Epidermal melanocyte (primary cell): Measurements from ENCODE around the gene DEFB125.
"Not testable (repeated sequence)": the region's sequence is repeated elsewhere in the genome, so short reads cannot be mapped to it uniquely, and the experiment has no call there.

Source experiments
- DNase-seq: peaks from one replicate; pipeline ENCODE4 v3.0.0; 2011; ENCODE audit warnings: low spot score; ENCODE audit not compliant: insufficient read length

DEFB125 gene

GRCh38 chr20:87401-87800, at the start of gene DEFB125:
TSS of gene DEFB125 (plus strand) at chr20:87672. CDS start at chr20:87710, 38 bp downstream.
- no peak for DNase-seq

- no peak for DNase-seq
These were observed 27.2 kb upstream of the DEFB125 start for GRCh38 chr20:60035-60918.

- DNase-seq, result no peak
These were observed 26.2 kb upstream of the DEFB125 start for GRCh38 chr20:61230-61629.

GRCh38 chr20:61757-62156, 25.7 kb upstream of the DEFB125 start:
- DNase-seq, result no peak

- DNase-seq, result no peak
These were observed 25.0 kb upstream of the DEFB125 start for GRCh38 chr20:62487-62886.

- DNase-seq, result no peak
These were observed 23.4 kb upstream of the DEFB125 start for GRCh38 chr20:64026-64603.

GRCh38 chr20:64766-65322, 22.6 kb upstream of the DEFB125 start:
- no peak for DNase-seq

- DNase-seq, result no peak
These were observed 10.2 kb upstream of the DEFB125 start for GRCh38 chr20:77231-77630.

GRCh38 chr20:78338-78737, 9.1 kb upstream of the DEFB125 start:
- DNase-seq, result no peak

GRCh38 chr20:79565-79964, 7.9 kb upstream of the DEFB125 start:
- no peak for DNase-seq

- DNase-seq, result no peak
These were observed 3.2 kb downstream of the DEFB125 start for GRCh38 chr20:90651-91050.

- DNase-seq, result no peak
These were observed 6.2 kb downstream of the DEFB125 start for GRCh38 chr20:93641-94040.

GRCh38 chr20:95215-95614, 7.7 kb downstream of the DEFB125 start:
- no peak for DNase-seq

- DNase-seq, result not testable (repeated sequence)
These were observed 10.2 kb downstream of the DEFB125 start for GRCh38 chr20:97691-98090.

GRCh38 chr20:101975-102374, 14.5 kb downstream of the DEFB125 start:
- no peak for DNase-seq

- DNase-seq, result no peak
These were observed 16.0 kb downstream of the DEFB125 start for GRCh38 chr20:103456-103855.

- no peak for DNase-seq
These were observed 24.9 kb downstream of the DEFB125 start for GRCh38 chr20:112396-112795.

GRCh38 chr20:117518-117917, 30.0 kb downstream of the DEFB125 start:
- no peak for DNase-seq

- not testable (repeated sequence) for DNase-seq
These were observed 42.4 kb downstream of the DEFB125 start for GRCh38 chr20:129786-130323.

- no peak for DNase-seq
These were observed 50.4 kb downstream of the DEFB125 start for GRCh38 chr20:137668-138490.

GRCh38 chr20:142290-142689, 54.8 kb downstream of the DEFB125 start, which contains the start of gene DEFB126:
TSS of gene DEFB126 (plus strand) at chr20:142590. CDS start at chr20:142629, 39 bp downstream.
- no peak for DNase-seq
